ENCODE data around the gene ARHGAP40.

Gene ARHGAP40

GRCh38 chr20:38617830-38618196 lies 16.2 kb downstream of the ARHGAP40 start:
- DNase-seq (ENCODE audit: low spot score): no peak

- DNase-seq (ENCODE audit: low spot score): no peak
Observed at GRCh38 chr20:38620441-38620840, 18.8 kb downstream of the ARHGAP40 start.

DNA sequence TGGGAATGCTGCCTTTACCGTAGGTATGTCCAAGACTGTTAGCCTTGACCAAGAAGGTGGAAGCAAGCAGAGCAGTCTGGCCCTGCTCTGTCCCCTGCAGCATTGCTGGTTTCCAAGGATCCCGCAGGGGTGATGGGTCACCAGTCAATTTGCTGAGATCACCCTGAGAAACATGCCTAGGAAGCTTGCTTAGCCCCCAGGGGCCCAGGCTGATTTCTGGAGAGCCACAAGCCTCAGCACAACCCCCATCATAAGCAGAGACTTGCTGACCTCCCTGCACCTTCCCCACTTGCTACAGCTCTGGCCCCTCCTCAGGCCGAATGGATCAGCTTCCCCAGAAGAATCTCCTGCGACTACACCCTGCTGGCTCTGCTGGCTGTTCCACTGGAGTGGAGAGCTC lies 21.5 kb downstream of the ARHGAP40 start:
- DNase-seq (ENCODE audit: low spot score): no peak

DNA sequence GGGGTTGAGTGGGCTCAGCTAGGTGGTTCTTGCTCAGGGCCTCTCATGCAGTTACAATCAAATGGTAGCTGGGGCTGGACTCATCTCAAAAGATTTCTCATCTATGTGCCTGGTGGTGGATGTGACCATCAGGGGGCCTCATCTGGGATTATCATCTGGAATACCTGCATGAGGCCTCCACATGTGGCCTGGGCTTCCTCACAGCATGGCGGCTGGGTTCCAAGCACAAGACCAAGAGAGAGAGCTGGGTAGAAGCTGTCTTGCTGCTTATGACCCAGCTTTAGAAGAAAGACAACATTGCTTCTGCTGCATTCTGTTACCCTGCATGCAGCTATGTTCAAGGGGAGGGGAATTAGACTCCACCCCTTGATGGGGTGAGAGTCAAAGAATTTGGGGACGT lies 22.5 kb downstream of the ARHGAP40 start:
- DNase-seq (ENCODE audit: low spot score): no peak

- no peak for DNase-seq (ENCODE audit: low spot score)
Observed at GRCh38 chr20:38625896-38626295, 24.3 kb downstream of the ARHGAP40 start.

- no peak for DNase-seq (ENCODE audit: low spot score)
Observed at GRCh38 chr20:38626921-38627659, 25.5 kb downstream of the ARHGAP40 start.

DNA sequence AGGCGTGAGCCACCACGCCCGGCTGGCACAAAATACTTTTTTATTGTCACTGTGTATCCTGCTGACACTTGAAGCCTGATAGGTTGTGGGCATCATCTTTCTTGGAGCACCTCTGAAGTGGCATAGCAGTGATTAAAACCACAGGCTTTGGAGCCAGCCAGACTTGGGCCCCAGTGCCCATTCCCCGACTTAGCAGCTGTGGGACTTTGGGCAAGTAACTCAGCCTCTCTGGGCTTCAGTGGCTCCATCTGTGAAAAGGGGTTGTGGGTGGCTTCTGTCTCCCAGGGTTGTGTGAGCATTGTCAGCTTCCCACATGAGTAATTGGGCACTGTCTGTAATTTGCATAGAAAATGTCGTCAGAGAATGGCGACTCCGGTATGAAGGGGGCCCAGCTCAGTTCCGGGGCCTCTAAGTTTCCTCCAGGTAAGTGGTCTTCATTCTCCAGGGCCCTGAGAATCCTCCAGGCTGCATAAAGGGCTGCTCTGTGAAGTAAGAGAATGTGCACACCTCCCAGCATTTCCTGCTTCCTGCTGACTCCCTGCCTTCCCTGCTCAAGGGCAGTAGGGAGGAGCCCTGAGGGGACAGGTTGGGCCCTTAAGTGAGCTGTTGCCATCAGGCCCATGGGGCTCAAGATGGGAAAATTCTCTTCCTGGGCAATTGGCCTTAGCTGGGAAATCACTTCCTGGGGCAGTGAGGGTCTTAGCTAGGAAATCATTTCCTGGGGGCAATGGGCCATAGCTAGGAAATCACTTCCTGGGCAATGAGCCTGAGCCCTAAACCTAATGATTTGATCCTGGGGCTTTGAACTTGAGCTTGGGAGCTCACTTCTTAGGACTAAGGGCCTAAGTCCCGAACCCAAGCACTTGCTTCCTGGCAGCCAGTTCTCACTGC lies 27.2 kb downstream of the ARHGAP40 start:
- no peak for DNase-seq (ENCODE audit: low spot score)

DNA sequence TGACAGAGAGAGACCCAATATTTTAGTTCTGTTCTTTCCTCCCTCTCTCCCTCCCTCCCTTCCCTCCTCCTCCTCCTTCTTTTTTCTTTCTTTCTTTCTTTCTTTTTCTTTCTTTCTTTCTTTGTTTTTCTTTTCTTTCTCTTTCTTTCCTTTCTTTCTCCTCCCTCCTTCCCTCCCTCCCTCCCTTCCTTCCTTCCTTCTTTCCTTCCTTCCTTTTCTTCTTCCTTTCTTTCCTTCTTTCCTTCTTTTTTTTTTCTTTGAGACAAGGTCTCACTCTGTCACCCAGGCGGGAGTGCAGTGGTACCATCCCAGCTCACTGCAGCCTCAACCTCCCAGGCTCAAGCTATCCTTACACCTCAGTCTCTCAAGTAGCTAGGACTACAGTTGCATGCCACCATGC lies 28.4 kb downstream of the ARHGAP40 start:
- DNase-seq (ENCODE audit: low spot score): no peak

DNA sequence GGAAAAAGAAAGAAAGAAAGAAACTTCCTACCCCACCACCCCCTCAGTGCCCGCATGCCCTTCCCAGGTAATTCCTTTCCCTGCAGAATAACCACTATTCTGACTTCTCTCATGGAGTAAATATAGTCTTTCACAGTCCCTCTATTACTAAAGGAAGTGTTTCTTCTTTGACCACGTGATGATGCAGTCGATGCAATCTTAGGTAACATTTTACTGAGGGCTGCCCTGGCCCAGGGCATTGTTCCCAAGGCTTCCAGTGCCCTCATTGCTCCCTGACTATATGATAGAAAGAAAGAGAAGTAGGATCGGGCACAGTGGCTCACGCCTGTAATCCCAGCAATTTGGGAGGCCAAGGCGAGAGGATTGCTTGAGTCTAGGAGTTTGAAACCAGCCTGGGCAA lies 29.1 kb downstream of the ARHGAP40 start:
- DNase-seq (ENCODE audit: low spot score): no peak

DNA sequence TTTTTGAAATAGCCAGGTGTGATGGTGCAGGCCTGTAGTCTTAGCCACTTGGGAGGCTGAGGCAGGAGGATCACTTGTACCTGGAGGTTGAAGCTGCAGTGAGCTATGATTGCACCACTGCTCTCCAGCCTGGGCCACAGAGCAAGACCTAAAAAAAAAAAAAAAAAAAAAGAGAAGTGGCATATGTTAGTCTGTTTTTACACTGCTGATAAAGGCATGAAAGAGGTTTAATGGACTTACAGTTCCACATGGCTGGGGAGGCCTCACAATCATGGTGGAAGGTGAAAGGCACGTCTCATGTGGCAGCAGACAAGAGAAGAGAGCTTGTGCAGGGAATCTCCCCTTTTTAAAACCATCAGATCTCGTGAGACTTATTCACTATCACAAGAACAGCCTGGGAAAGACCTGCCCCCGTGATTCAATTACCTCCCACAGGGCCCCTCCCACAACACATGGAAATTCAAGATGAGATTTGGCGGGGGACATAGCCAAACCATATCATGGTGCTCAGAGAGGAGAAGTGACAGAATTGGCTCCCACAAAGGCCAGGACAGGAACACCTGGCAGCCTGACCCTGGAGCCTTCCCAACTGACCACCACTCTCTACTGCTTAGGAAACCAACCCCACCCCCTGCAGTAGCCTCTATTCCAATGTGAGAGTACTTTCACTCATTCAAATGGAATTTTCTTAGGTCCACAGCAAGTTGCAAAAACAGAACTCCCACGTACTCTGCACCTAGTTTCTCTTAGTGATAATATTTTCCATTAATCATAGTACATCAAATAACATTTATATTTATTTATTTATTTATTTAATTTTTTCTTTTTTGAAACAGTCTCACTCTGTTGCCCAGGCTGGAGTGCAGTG lies 29.8 kb downstream of the ARHGAP40 start:
- DNase-seq (ENCODE audit: low spot score): no peak

GRCh38 chr20:38633577-38634093 lies 32.0 kb downstream of the ARHGAP40 start:
- no peak for DNase-seq (ENCODE audit: low spot score)

GRCh38 chr20:38635721-38636288 lies 34.2 kb downstream of the ARHGAP40 start:
- no peak for DNase-seq (ENCODE audit: low spot score)

- DNase-seq (ENCODE audit: low spot score): no peak
Observed at GRCh38 chr20:38640521-38640920, 38.9 kb downstream of the ARHGAP40 start.

GRCh38 chr20:38642498-38642897 lies 40.9 kb downstream of the ARHGAP40 start:
- no peak for DNase-seq (ENCODE audit: low spot score)

GRCh38 chr20:38644588-38645260 lies 43.1 kb downstream of the ARHGAP40 start:
- no peak for DNase-seq (ENCODE audit: low spot score)

- no peak for DNase-seq (ENCODE audit: low spot score)
Observed at GRCh38 chr20:38645351-38645750, 43.7 kb downstream of the ARHGAP40 start.

DNA sequence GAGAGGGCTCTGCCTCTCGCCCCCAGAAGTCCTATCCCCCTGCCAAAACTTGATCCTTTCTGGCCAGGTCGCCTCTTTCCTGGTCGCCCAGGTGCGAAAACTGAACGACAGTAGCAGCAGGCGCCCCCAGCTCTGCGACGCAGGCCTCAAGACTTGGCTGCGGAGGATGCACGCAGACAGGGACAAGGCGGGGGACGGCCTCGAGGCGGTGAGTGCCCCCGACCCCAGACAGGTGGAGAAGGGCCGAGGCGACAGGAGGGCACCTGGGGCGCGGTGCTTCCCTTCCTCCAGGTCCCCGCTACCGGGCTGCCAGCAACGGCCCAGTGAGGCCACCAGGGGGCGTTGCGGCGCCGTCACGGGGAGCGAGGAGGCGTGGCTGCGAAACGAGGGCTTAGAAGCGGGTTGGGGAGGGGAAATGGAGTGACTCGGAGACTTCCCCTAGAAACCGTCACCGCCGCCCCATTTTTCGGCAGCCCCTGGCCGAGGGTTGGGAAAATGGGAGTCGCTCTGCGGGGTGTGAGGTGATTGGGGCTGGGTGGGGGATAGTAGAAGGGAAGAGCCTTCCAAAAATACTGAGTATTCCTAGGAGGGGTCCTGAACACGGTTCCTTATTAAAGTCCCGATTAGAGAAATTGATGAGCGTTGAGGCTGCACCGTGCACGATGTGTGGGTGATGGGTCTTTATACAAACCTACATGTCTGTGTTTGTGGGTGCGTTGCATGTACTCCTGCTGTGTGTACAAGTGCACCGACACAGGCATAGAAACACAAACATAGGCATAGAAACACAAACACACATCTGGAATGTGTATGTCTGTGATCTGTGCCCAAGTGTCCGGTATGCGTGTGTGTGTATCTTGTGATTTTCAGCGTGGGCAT lies 44.6 kb downstream of the ARHGAP40 start:
- DNase-seq (ENCODE audit: low spot score): peak; percentile 83

GRCh38 chr20:38649275-38649891 lies 47.8 kb downstream of the ARHGAP40 start:
- no peak for DNase-seq (ENCODE audit: low spot score)

DNA sequence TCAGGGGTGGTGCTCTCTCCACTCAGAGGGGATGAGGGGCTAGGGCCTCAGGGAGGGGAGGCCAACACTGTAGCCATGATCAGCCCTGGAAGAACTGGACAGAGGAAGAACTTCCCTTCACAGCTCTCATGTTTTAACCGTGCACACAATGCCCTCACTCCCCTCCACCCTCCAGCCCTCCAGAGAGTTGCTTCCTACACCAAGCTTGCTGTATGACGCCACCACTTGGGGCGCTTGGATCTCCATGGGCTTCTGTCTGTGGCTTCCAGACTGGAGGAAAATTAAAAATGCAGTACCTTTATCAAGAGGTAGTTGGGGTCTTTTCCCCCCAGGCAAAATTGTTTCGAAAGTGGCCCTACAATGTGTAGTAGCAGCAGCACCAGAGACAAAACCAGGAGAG lies 48.4 kb downstream of the ARHGAP40 start:
- no peak for DNase-seq (ENCODE audit: low spot score)

GRCh38 chr20:38651154-38651553 lies 49.5 kb downstream of the ARHGAP40 start:
- no peak for DNase-seq (ENCODE audit: low spot score)
